Heart right ventricle (tissue), 16 donors: ENCODE measurements around the gene CEP57L1. TPM values are rescaled to one million over a fixed set of nuclear protein-coding genes. Genes with fewer than 3 reads are reported as not detected.
A peak's percentile ranks its signal among the peaks of the same experiment; 100 is the strongest.

Experiments
- ATAC-seq, 8 donors: fragments of 200-7000 bp; cut with Tn5 transposase; one replicate each; pipeline ENCODE4 v1.9.1; 2020; ENCODE audit warnings: mild to moderate bottlenecking in 8 of 8, moderate library complexity in 8 of 8, moderate number of reproducible peaks in 1 of 8
- DNase-seq, 2 donors: peaks; one replicate each; pipeline ENCODE4 v3.0.0-alpha.2; 2020
- H3K27ac ChIP-seq, 10 donors: fragments of 200-600 bp; sonication (generic) in 2 of 10; one replicate each; pipeline versions ENCODE4 v1.5.0 to v1.8.0; 2020 to 2022; ENCODE audit warnings: mild to moderate bottlenecking in 3 of 10
- H3K27me3 ChIP-seq, 7 donors: fragments of 200-600 bp; one replicate each; pipeline ENCODE4 v1.8.0; 2021 to 2022; ENCODE audit warnings: mild to moderate bottlenecking in 2 of 7
- H3K36me3 ChIP-seq, 9 donors: fragments of 200-600 bp; sonication (generic) in 1 of 9; one replicate each; pipeline versions ENCODE4 v1.5.0 to v1.8.0; 2020 to 2022; ENCODE audit warnings: mild to moderate bottlenecking in 2 of 9
- H3K4me1 ChIP-seq, 9 donors: fragments of 200-600 bp; sonication (generic) in 1 of 9; one replicate each; pipeline versions ENCODE4 v1.5.0 to v1.8.0; 2020 to 2022; ENCODE audit warnings: mild to moderate bottlenecking in 4 of 9
- H3K4me3 ChIP-seq, 10 donors: fragments of 200-600 bp; sonication (generic) in 2 of 10; one replicate each; pipeline versions ENCODE4 v1.5.0 to v1.8.0; 2020 to 2022; ENCODE audit warnings: mild to moderate bottlenecking in 7 of 10, moderate library complexity in 2 of 10
- H3K9me3 ChIP-seq, 11 donors: fragments of 200-600 bp in 10 of 11; sonication (generic) in 2 of 11; one replicate each; pipeline versions ENCODE4 v1.5.0 to v1.8.0; 2013 to 2022; ENCODE audit warnings: mild to moderate bottlenecking in 2 of 11, control low read depth in 1 of 11, moderate library complexity in 1 of 11
- CTCF ChIP-seq, 9 donors: fragments of 200-600 bp; sonication (generic) in 2 of 9; IDR thresholded peaks; one replicate each; pipeline versions ENCODE4 v1.5.0 to v1.8.0; 2021 to 2022; ENCODE audit warnings: antibody characterized with exemption in 9 of 9, mild to moderate bottlenecking in 5 of 9, moderate library complexity in 1 of 9
- WGBS, 2 donors: extraction: QIAGEN DNeasy Blood & Tissue Kit; methylation state at CpG; one replicate each; pipeline ENCODE4 v1.1.7; 2013; ENCODE audit warnings: inconsistent platforms in 1 of 2; 5-methylcytosine and 5-hydroxymethylcytosine counted together
- intact Hi-C, 10 donors: fragments of 100-400 bp; cut with DNase I; formaldehyde crosslinking; loops; one replicate each; pipeline versions ENCODE4 v1.11.1 to v1.14.2; 2022
- polyA plus RNA-seq, 2 donors: library from polyadenylated mRNA; stranded (reverse); fragments of 200-250 nt; gene quantifications; one replicate each; pipeline ENCODE4 v1.2.3, GENCODE V29; 2013
- total RNA-seq, 10 donors: library from RNA; stranded (reverse); fragmentation: NEBNext Ultra II Directional in 3 of 10; extraction: Animal tissue kit (Norgen Biotek cat#: 25700) in 3 of 10; gene quantifications; one replicate each; pipeline versions ENCODE4 v1.2.1 to v1.2.4, GENCODE V29; 2021 to 2023
- donor health status: Arrhythmogenic right ventricular cardiomyopathy.
- donor health status: ischemic (EF 13 %, LVEDD 7.1; RV severe dilation, severe dysfunction).
- donor health status: healthy with polysubstance abuse.
- donor health status: DM: no; HTN: yes; CAD: no.
- donor health status: DM: no; HTN: no; CAD: no.
- donor health status: ischemic (EF 25% LVEDD 6.9; RV normal size, moderate dysfunction).
- donor health status: ischemic (EF 25% LVEDD 5.7; RV mildly dilated, moderate dysfunction).
- donor health status: healthy.
- donor health status: DM: yes; HTN: yes; CAD: no.
- donor health status: Ischemic cardiomyopathy.
- donor health status: ischemic (EF 35%, LVEDD 5.7; RV mildly dilated, moderate dysfunction).
- donor health status: nonischemic (EF 11% LVEDD 7.7; RV severe dilation, severe dysfunction).
- donor health status: DM: yes; HTN: yes; CAD: no.
- donor health status: PGD.
- donor health status: ischemic (EF 29% LVEDD 5.4; RV normal size, mild dysfunction).
- donor health status: nonischemic (EF 23%, LVEDD 6.1; RV moderate dilation, normal function).

Gene CEP57L1
- total and polyA plus RNA-seq, 12 donors, result 4.2 to 17.4 (median 9.6) TPM

GRCh38 chr6:109165392-109165974 is 70.2 kb downstream of the CEP57L1 start:
- 53 to 56% methylated on average over 1 of the region's 1 CpG for WGBS, 2 donors
- Histone ChIP-seq H3K27ac (peak overlapping the region in 2 of 10 donors; percentile 9 to 39), H3K4me1 (no peaks in the 10 kb centered on the region), H3K9me3 (no peaks in the 10 kb centered on the region), H3K27me3 (no peaks in the 10 kb centered on the region), H3K4me3 (no peak overlapping the region), H3K36me3 (peaks cover 0 to 33% (median 14%) of the 10 kb centered on the region in 9 donors)
- DNase-seq, result peak in 1 of 2 donors; percentile 25
- no peak for TF ChIP-seq CTCF (IDR thresholded peaks at IDR 0.05)
- ATAC-seq, result peak; percentile 64 to 94 (median 86)
- intact Hi-C loops, result no loop called here

- ATAC-seq (no peak), DNase-seq (no peak)
- Histone ChIP-seq H3K9me3 (no peaks in the 10 kb centered on the region), H3K36me3 (peaks cover 0 to 21% (median 4%) of the 10 kb centered on the region in 9 donors), H3K4me1 (no peaks in the 10 kb centered on the region), H3K4me3 (no peak overlapping the region), H3K27me3 (no peaks in the 10 kb centered on the region), H3K27ac (no peak overlapping the region)
- no peak for TF ChIP-seq CTCF (IDR thresholded peaks at IDR 0.05)
- 94 to 95% methylated on average over 3 of the region's 3 CpGs for WGBS, 2 donors
- intact Hi-C loops, result no loop called here
These were observed 71.4 kb downstream of the CEP57L1 start for GRCh38 chr6:109166673-109167072.

GRCh38 chr6:109167562-109167961 is 72.3 kb downstream of the CEP57L1 start:
- Histone ChIP-seq H3K9me3 (no peaks in the 10 kb centered on the region), H3K27ac (no peak overlapping the region), H3K4me1 (no peaks in the 10 kb centered on the region), H3K4me3 (no peak overlapping the region), H3K27me3 (no peaks in the 10 kb centered on the region), H3K36me3 (peaks cover 0 to 12% (median 0%) of the 10 kb centered on the region in 9 donors)
- no peak for DNase-seq
- TF ChIP-seq CTCF (IDR thresholded peaks at IDR 0.05), result no peak
- 98% methylated on average over 4 of the region's 4 CpGs for WGBS, 2 donors
- intact Hi-C loops, result no loop called here
- no peak for ATAC-seq

GRCh38 chr6:109170333-109170732 is 75.0 kb downstream of the CEP57L1 start:
- DNase-seq (no peak), ATAC-seq (no peak)
- 68 to 81% methylated on average over 2 of the region's 2 CpGs for WGBS, 2 donors
- Histone ChIP-seq H3K27ac (no peak overlapping the region), H3K36me3 (no peaks in the 10 kb centered on the region), H3K4me1 (no peaks in the 10 kb centered on the region), H3K9me3 (no peaks in the 10 kb centered on the region), H3K27me3 (no peaks in the 10 kb centered on the region), H3K4me3 (no peak overlapping the region)
- no peak for TF ChIP-seq CTCF (IDR thresholded peaks at IDR 0.05)
- intact Hi-C loops, result no loop called here
